Fibroblast of skin of left quadriceps (primary cell): Measurements from ENCODE around the gene APBB2.

Experiments
- DNase-seq, 2 experiments: peaks; one replicate each; pipeline ENCODE4 v3.0.0-alpha.2; 2013; ENCODE audit warnings: low read depth in 2 of 2

APBB2 gene

GRCh38 chr4:41103657-41104056, 110.7 kb downstream of the APBB2 start:
- no peak for DNase-seq

GRCh38 chr4:41102414-41103092, 111.8 kb downstream of the APBB2 start:
- no peak for DNase-seq

GRCh38 chr4:41098093-41099048, 116.0 kb downstream of the APBB2 start:
- DNase-seq: no peak

GRCh38 chr4:41095973-41096372, 118.4 kb downstream of the APBB2 start:
- DNase-seq: peak; percentile 40

GRCh38 chr4:41095192-41095872, 119.0 kb downstream of the APBB2 start:
- no peak for DNase-seq

- no peak for DNase-seq
Measured at GRCh38 chr4:41092128-41092527, 122.2 kb downstream of the APBB2 start.

GRCh38 chr4:41081847-41082246, 132.5 kb downstream of the APBB2 start:
- no peak for DNase-seq

- DNase-seq: no peak
Measured at GRCh38 chr4:41080976-41081375, 133.4 kb downstream of the APBB2 start.

GRCh38 chr4:41079881-41080560, 134.3 kb downstream of the APBB2 start:
- DNase-seq: no peak

GRCh38 chr4:41077628-41078027, 136.7 kb downstream of the APBB2 start:
- no peak for DNase-seq

- no peak for DNase-seq
Measured at GRCh38 chr4:41076481-41076880, 137.9 kb downstream of the APBB2 start.

GRCh38 chr4:41074215-41074614, 140.1 kb downstream of the APBB2 start:
- DNase-seq: no peak

GRCh38 chr4:41072021-41072777, 142.1 kb downstream of the APBB2 start:
- no peak for DNase-seq

- no peak for DNase-seq
Measured at GRCh38 chr4:41070516-41071281, 143.6 kb downstream of the APBB2 start.

GRCh38 chr4:41069838-41070237, 144.5 kb downstream of the APBB2 start:
- DNase-seq: no peak

GRCh38 chr4:41069257-41069656, 145.1 kb downstream of the APBB2 start:
- peak in 1 of 2 experiments; percentile 5 for DNase-seq

- no peak for DNase-seq
Measured at GRCh38 chr4:41067369-41067768, 147.0 kb downstream of the APBB2 start.

- DNase-seq: no peak
Measured at GRCh38 chr4:41066049-41066448, 148.3 kb downstream of the APBB2 start.

- DNase-seq: no peak
Measured at GRCh38 chr4:41065434-41066006, 148.8 kb downstream of the APBB2 start.

- DNase-seq: no peak
Measured at GRCh38 chr4:41064953-41065352, 149.4 kb downstream of the APBB2 start.
